Testis (tissue), 3 donors: ENCODE measurements around the gene SPIN2A. TPM values are rescaled to one million over a fixed set of nuclear protein-coding genes. Genes with fewer than 3 reads are reported as not detected.

Experiments used
- polyA plus RNA-seq: library from polyadenylated mRNA; stranded (reverse); fragments of 350-450 nt; fragmentation: Illumina TruSeq; extraction: RNeasy Lipid Tissue Mini Kit (QIAGEN cat#74804); gene quantifications from one replicate; pipeline ENCODE4 v1.2.3, GENCODE V29; 2014; ENCODE audit warnings: low read depth, low replicate concordance; ENCODE audit not compliant: insufficient read depth
- total RNA-seq, 2 donors: library from RNA; depleted of rRNA; stranded (reverse); fragments of >200 nt; gene quantifications; one replicate each; pipeline ENCODE4 v1.2.3, GENCODE V29; 2016

The SPIN2A gene
- total and polyA plus RNA-seq, 3 donors from 2014 or later: 0.34 to 0.99 (median 0.71) TPM

Other genes starting within 250 kb of the SPIN2A start
- gene SPIN3, start 141.9 kb downstream of the SPIN2A start, total RNA-seq: 10 to 100 TPM; 13.8 to 15.9 TPM
- 7.2 TPM for gene SPIN3, start 141.9 kb downstream of the SPIN2A start, polyA plus RNA-seq
- 10 to 100 TPM in 1 of 2 donors, 1 to 10 TPM in 1; 8.6 to 15.9 TPM for gene SPIN2B, start 15.8 kb downstream of the SPIN2A start, total RNA-seq
- gene SPIN2B, start 15.8 kb downstream of the SPIN2A start, polyA plus RNA-seq: 8.8 TPM
- 1 to 10 TPM; 1.7 to 5.1 TPM for gene FAAH2, start 149.3 kb upstream of the SPIN2A start, total RNA-seq
- 0.51 TPM for gene FAAH2, start 149.3 kb upstream of the SPIN2A start, polyA plus RNA-seq